ENCODE data around the gene C11orf21.

DNA sequence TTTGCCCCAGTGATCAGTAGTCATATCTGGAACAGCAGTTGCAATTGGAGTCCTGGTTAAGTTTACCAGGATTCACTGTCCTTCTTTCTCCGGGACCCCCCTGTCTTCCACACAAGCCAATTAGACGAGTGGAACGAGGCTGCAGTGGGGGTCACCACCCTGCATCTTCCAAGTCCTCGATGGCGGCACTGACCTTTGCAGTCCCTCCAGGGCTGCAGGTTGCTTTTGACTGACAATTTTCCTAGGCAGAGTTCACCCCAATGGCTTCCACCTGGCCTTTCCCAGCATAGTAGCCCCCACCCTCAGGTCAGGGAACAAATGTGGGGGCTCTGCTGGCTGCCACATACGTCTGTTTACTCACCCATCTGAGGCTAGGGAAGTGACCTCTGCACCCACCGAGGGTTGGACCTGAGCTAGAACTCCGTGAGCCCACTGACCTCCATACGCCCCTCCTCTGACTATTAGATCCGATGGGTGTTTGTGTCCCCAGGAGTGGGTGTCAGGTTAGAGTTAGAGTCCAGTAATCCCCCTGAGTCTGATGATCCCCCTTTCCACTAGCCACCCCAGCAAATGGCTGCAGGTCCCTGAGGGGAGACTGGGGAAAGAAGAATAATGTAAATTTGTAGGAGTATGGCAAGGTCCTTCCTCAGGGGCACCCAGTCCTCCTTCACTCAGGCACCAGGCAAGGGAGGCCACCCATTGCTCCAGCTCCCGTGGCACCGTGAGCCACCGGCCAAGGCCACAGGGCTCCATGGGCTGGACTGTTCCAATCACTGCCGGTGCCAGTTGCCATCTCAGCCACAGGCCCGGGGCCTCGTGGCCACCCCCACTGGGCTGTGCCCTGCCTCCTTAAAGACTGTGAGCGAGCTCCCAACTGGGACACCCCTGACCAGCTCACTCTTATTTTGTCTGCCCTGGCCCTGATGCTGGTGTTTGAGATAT is 5.5 kb downstream of the C11orf21 start:
- TF ChIP-seq, protein P1, sequence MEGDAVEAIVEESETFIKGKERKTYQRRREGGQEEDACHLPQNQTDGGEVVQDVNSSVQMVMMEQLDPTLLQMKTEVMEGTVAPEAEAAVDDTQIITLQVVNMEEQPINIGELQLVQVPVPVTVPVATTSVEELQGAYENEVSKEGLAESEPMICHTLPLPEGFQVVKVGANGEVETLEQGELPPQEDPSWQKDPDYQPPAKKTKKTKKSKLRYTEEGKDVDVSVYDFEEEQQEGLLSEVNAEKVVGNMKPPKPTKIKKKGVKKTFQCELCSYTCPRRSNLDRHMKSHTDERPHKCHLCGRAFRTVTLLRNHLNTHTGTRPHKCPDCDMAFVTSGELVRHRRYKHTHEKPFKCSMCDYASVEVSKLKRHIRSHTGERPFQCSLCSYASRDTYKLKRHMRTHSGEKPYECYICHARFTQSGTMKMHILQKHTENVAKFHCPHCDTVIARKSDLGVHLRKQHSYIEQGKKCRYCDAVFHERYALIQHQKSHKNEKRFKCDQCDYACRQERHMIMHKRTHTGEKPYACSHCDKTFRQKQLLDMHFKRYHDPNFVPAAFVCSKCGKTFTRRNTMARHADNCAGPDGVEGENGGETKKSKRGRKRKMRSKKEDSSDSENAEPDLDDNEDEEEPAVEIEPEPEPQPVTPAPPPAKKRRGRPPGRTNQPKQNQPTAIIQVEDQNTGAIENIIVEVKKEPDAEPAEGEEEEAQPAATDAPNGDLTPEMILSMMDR (IDR thresholded peaks at IDR 0.05; ENCODE audit: low read depth, low read length, poor library complexity, severe bottlenecking), result no peak
- TF ChIP-seq EZH2phosphoT487 (IDR thresholded peaks at IDR 0.05; ENCODE audit: borderline replicate concordance, low read length), result no peak
